ENCODE measurements around the gene MMEL1.

Gene MMEL1

GRCh38 chr1:2633366-2633935 lies 635 bp upstream of the MMEL1 start:
- no peak for TF ChIP-seq CTCF (IDR thresholded peaks at IDR 0.05)

GRCh38 chr1:2632051-2632430 lies 775 bp downstream of the MMEL1 start:
- TF ChIP-seq CTCF (IDR thresholded peaks at IDR 0.05) = no peak

- TF ChIP-seq CTCF (IDR thresholded peaks at IDR 0.05) = no peak
These were observed 1.4 kb downstream of the MMEL1 start for GRCh38 chr1:2631136-2632050.

GRCh38 chr1:2630498-2631135 lies 2.2 kb downstream of the MMEL1 start:
- no peak for TF ChIP-seq CTCF (IDR thresholded peaks at IDR 0.05)

- no peak for TF ChIP-seq CTCF (IDR thresholded peaks at IDR 0.05)
These were observed 3.0 kb downstream of the MMEL1 start for GRCh38 chr1:2629627-2630497.

- TF ChIP-seq CTCF (IDR thresholded peaks at IDR 0.05) = no peak
These were observed 3.7 kb downstream of the MMEL1 start for GRCh38 chr1:2628933-2629626.
